Measurements from ENCODE around the gene XXYLT1.

DNA sequence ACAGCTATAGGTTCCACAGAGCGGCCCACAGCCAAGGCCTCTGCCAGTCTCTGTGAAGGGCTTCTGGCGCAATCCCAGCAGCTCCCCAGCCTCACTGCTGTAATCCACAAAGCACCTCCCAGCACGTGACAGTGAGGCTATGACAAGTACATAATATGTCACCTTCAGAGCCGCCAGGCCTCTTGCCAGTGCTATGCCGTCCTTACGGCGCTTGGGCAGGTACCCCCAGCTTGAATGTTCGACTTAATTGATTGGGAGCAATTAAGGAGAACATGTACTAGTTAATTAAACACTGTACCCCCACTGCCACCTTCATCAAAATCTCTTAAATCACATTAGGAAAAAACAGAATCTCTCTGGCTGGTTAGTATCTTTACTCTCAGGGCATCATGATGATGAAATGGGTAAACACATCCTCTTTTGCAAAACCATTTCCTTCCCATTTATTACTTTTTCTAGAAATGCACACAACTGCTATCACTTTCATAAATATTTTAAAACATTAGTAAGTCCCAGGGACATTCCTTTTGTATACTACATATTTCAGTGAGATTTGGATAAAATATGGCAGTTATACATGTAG, 169.9 kb downstream of the XXYLT1 start:
- TF ChIP-seq, protein P1, sequence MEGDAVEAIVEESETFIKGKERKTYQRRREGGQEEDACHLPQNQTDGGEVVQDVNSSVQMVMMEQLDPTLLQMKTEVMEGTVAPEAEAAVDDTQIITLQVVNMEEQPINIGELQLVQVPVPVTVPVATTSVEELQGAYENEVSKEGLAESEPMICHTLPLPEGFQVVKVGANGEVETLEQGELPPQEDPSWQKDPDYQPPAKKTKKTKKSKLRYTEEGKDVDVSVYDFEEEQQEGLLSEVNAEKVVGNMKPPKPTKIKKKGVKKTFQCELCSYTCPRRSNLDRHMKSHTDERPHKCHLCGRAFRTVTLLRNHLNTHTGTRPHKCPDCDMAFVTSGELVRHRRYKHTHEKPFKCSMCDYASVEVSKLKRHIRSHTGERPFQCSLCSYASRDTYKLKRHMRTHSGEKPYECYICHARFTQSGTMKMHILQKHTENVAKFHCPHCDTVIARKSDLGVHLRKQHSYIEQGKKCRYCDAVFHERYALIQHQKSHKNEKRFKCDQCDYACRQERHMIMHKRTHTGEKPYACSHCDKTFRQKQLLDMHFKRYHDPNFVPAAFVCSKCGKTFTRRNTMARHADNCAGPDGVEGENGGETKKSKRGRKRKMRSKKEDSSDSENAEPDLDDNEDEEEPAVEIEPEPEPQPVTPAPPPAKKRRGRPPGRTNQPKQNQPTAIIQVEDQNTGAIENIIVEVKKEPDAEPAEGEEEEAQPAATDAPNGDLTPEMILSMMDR (IDR thresholded peaks at IDR 0.05 in 8 of 11, conservative IDR thresholded peaks at IDR 0.05 in 3 of 11): no peak
- TF ChIP-seq POLR2AphosphoS5 (IDR thresholded peaks at IDR 0.05): peak in 2 of 3 donors; percentile 48 to 56

All from spleen (tissue), 7 donors.